Measurements from ENCODE around the gene FARP1. TPM values are rescaled to one million over a fixed set of nuclear protein-coding genes. Genes with fewer than 3 reads are reported as not detected.

Gene FARP1
- total and polyA plus RNA-seq, 7 donors: 6.9 to 96.4 (median 32.9) TPM

- Histone ChIP-seq H3K4me1 (peaks cover 0 to 60% (median 48%) of the 10 kb centered on the region in 4 donors), H3K36me3 (peaks cover 0 to 38% (median 7%) of the 10 kb centered on the region in 4 donors), H3K9me3 (no peaks in the 10 kb centered on the region), H3K4me3 (no peak overlapping the region), H3K27me3 (no peaks in the 10 kb centered on the region), H3K27ac (peak overlapping the region; percentile 64 to 87 (median 80))
- intact Hi-C loops (cut with DNase I): loop anchor here (1.0 to 2.0 kb wide), 2 partner anchors 32 to 127 kb away; partner anchors contain the start of gene STK24
- no peak for TF ChIP-seq CTCF (IDR thresholded peaks at IDR 0.05)
- TF ChIP-seq POLR2AphosphoS5 (IDR thresholded peaks at IDR 0.05): peak in 1 of 4 donors; percentile 33
- WGBS, 2 donors: 70 to 81% methylated on average over 14 of the region's 14 CpGs
- peak; percentile 89 for DNase-seq
These were observed 307.7 kb downstream of the FARP1 start for GRCh38 chr13:98450539-98451111.

DNA sequence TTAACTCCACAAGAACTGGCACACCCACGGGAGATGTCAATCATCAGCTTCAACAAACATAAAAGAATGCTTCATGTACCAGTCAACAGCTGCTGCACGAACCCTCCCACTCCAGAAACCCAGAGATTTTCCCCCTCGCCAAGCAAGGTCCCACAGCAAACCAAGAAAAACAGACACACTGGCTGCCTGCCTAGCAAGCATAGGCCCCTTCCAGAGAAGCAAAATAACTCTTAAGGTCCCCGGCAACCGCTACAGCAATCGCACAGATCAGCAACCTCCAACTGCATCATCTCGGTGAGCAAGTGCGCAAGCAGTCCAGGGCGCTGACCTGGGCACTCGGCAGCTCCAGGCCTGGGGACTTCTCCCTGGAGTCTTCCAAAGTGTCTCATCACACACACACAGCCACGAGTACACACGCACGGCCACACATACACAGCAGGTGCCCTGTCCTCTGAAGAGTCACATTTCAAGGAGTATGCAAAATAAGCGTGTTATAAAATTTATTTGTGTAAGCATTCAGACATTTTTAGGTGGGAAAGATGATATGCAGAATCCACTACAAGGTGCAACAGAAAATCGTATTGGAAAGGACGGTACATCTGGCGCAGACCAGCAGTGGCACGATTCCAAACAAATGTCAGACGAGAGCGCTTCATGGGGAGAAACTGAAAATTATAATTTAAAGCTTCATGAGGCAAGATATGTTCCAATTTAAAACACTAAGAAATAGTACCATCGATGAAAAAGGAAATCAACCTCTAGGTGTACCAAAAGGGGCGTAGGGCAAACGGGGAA lies 309.0 kb downstream of the FARP1 start:
- WGBS, 2 donors: 83 to 86% methylated on average over 23 of the region's 23 CpGs
- Histone ChIP-seq H3K27ac (peak overlapping the region; percentile 64 to 87 (median 80)), H3K4me1 (peaks cover 0 to 60% (median 48%) of the 10 kb centered on the region in 4 donors), H3K9me3 (no peaks in the 10 kb centered on the region), H3K27me3 (no peaks in the 10 kb centered on the region), H3K36me3 (peaks cover 0 to 44% (median 13%) of the 10 kb centered on the region in 4 donors), H3K4me3 (no peak overlapping the region)
- DNase-seq: peak; percentile 92
- TF ChIP-seq EP300 (IDR thresholded peaks at IDR 0.05) (peak in 3 of 4 donors; percentile 49 to 90 (median 53)), POLR2AphosphoS5 (IDR thresholded peaks at IDR 0.05) (peak; percentile 16 to 66 (median 49)), POLR2A (IDR thresholded peaks at IDR 0.05) (no peak), CTCF (IDR thresholded peaks at IDR 0.05) (no peak)
- intact Hi-C loops (cut with DNase I): loop anchor here (1.0 to 2.0 kb wide), 2 partner anchors 31 to 125 kb away; partner anchors contain the start of gene STK24

GRCh38 chr13:98452851-98453843 lies 310.3 kb downstream of the FARP1 start:
- Histone ChIP-seq H3K27me3 (no peaks in the 10 kb centered on the region), H3K9me3 (no peaks in the 10 kb centered on the region), H3K27ac (peak overlapping the region; percentile 64 to 87 (median 80)), H3K36me3 (peaks cover 0 to 44% (median 10%) of the 10 kb centered on the region in 4 donors), H3K4me3 (no peak overlapping the region), H3K4me1 (peaks cover 0 to 58% (median 48%) of the 10 kb centered on the region in 4 donors)
- DNase-seq: no peak
- TF ChIP-seq POLR2AphosphoS5 (IDR thresholded peaks at IDR 0.05): no peak
- no peak for TF ChIP-seq EP300 (IDR thresholded peaks at IDR 0.05)
- no peak for TF ChIP-seq CTCF (IDR thresholded peaks at IDR 0.05)
- no peak for TF ChIP-seq POLR2A (IDR thresholded peaks at IDR 0.05)
- 84 to 86% methylated on average over 15 of the region's 15 CpGs for WGBS, 2 donors
- intact Hi-C loops (cut with DNase I): no loop called here

DNA sequence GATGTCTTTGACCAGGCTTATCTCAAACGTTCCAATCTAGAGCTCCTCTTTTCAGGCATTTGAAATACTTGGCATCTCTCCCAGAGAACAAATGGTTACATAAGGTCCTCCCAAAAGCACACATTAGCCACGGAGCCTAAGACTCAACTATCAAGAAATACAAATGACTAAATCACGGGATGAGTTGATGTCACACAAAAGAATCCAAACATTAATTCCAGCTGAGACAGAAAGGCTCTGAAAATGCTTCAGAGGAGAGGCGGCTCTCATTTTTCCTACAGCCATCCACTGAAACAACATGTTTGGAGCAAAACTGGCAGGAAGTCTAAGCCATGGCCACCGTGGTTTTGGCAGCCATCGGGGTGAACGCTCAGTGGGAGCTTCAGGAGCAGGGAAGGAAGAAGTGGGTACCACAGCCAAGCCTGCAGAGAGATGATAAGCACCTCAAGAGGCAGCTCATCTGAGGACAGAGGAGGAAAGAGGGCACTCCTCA lies 311.5 kb downstream of the FARP1 start:
- 36 to 44% methylated on average over 7 of the region's 7 CpGs for WGBS, 2 donors
- peaks cover 0 to 48% (median 41%) of the 10 kb centered on the region in 4 donors for H3K4me1 ChIP-seq
- intact Hi-C loops (cut with DNase I): no loop called here
- TF ChIP-seq EP300 (IDR thresholded peaks at IDR 0.05): peak in 1 of 4 donors; percentile 32
- TF ChIP-seq CTCF (IDR thresholded peaks at IDR 0.05): no peak
- no peak for TF ChIP-seq POLR2A (IDR thresholded peaks at IDR 0.05)
- peak; percentile 41 to 64 (median 52) for TF ChIP-seq POLR2AphosphoS5 (IDR thresholded peaks at IDR 0.05)
- peaks cover 0 to 48% (median 18%) of the 10 kb centered on the region in 4 donors for H3K36me3 ChIP-seq
- H3K27me3 ChIP-seq: no peaks in the 10 kb centered on the region
- no peak overlapping the region for H3K4me3 ChIP-seq
- peak overlapping the region; percentile 67 to 87 (median 80) for H3K27ac ChIP-seq
- no peaks in the 10 kb centered on the region for H3K9me3 ChIP-seq
- no peak for DNase-seq

Measured in sigmoid colon (tissue), 7 donors.